ENCODE data around the gene DAD1. TPM values are rescaled to one million over a fixed set of nuclear protein-coding genes. Genes with fewer than 3 reads are reported as not detected.
A peak's percentile ranks its signal among the peaks of the same experiment; 100 is the strongest.
"Not testable (repeated sequence)": the region's sequence is repeated elsewhere in the genome, so short reads cannot be mapped to it uniquely, and the experiment has no call there.

The DAD1 gene
- total RNA-seq, 2 donors from 2014 or later, result 165 to 188 TPM

DNA sequence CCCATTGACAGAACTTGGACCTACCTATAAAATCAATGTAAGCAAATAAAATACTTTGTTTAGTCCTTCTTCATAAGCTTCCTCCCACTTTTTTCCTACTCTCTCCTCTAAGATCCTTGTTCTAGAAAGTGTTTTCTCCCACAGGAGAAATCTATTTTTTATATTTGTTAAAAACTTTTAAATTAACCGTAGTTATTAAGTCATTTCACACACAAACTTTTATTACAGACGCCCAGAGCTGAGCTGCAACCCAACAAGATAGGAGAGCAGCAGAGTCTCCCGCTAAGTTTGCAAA lies 27.7 kb downstream of the DAD1 start:
- ATAC-seq (replicated peaks in 1 of 2) (no peak), DNase-seq (no peak)
- Mint-ChIP-seq H3K27ac (peak overlapping the region; percentile 92), H3K36me3 (ENCODE audit: insufficient read depth in 2 of 2) (peaks cover 3 to 14% of the 10 kb centered on the region in 2 donors), H3K9me3 (no peaks in the 10 kb centered on the region), H3K4me3 (peak overlapping the region; percentile 74 to 91), H3K27me3 (ENCODE audit: low read depth) (no peaks in the 10 kb centered on the region), H3K4me1 (ENCODE audit: low read depth) (peaks cover 97% of the 10 kb centered on the region)

GRCh38 chr14:22560662-22561365 lies 28.2 kb downstream of the DAD1 start:
- Mint-ChIP-seq H3K27ac (peak overlapping the region; percentile 92), H3K36me3 (ENCODE audit: insufficient read depth in 2 of 2) (peaks cover 6 to 14% of the 10 kb centered on the region in 2 donors), H3K4me1 (ENCODE audit: low read depth) (peaks cover 97% of the 10 kb centered on the region), H3K4me3 (peak overlapping the region; percentile 74 to 91), H3K9me3 (no peaks in the 10 kb centered on the region), H3K27me3 (ENCODE audit: low read depth) (no peaks in the 10 kb centered on the region)
- ATAC-seq (replicated peaks in 1 of 2) (peak in 1 of 2 donors; percentile 1), DNase-seq (no peak)

DNA sequence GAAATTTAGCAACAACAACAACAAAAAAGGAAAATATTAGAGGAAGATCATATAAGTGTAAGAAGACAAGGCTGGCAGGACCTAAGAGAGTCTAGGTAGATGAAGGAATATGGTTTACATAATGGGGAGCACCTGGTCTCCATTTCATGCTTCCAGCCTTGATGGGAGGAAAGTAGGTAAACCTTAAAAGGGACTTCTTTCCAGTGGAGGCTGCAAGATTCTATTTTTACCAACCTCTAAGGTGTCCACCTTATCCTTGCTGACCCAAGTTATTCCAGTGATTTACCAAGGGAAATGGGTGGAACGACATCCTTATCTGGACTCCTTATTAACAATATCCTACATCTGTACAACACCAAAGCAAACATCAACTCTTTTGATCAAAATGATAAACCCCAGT lies 30.0 kb downstream of the DAD1 start:
- Mint-ChIP-seq H3K9me3 (no peaks in the 10 kb centered on the region), H3K36me3 (ENCODE audit: insufficient read depth in 2 of 2) (peaks cover 2 to 5% of the 10 kb centered on the region in 2 donors), H3K27ac (peak overlapping the region; percentile 99), H3K4me1 (ENCODE audit: low read depth) (peaks cover 95% of the 10 kb centered on the region), H3K4me3 (peak overlapping the region; percentile 91 to 94), H3K27me3 (ENCODE audit: low read depth) (no peaks in the 10 kb centered on the region)
- no peak for DNase-seq
- no peak for ATAC-seq (replicated peaks in 1 of 2)

GRCh38 chr14:22558221-22558913 lies 30.7 kb downstream of the DAD1 start:
- DNase-seq, result peak; percentile 85
- H3K4me1 Mint-ChIP-seq (ENCODE audit: low read depth), result peaks cover 95% of the 10 kb centered on the region
- no peaks in the 10 kb centered on the region for H3K9me3 Mint-ChIP-seq
- peak overlapping the region; percentile 91 to 94 for H3K4me3 Mint-ChIP-seq
- peaks cover 1 to 5% of the 10 kb centered on the region in 2 donors for H3K36me3 Mint-ChIP-seq (ENCODE audit: insufficient read depth in 2 of 2)
- no peaks in the 10 kb centered on the region for H3K27me3 Mint-ChIP-seq (ENCODE audit: low read depth)
- H3K27ac Mint-ChIP-seq, result peak overlapping the region; percentile 99
- peak; percentile 17 to 27 for ATAC-seq (replicated peaks in 1 of 2)

- Mint-ChIP-seq H3K4me3 (peak overlapping the region; percentile 91 to 94), H3K27me3 (ENCODE audit: low read depth) (no peaks in the 10 kb centered on the region), H3K4me1 (ENCODE audit: low read depth) (peaks cover 95% of the 10 kb centered on the region), H3K9me3 (no peaks in the 10 kb centered on the region), H3K27ac (peak overlapping the region; percentile 99), H3K36me3 (ENCODE audit: insufficient read depth in 2 of 2) (peaks cover under 1 to 6% of the 10 kb centered on the region in 2 donors)
- ATAC-seq (replicated peaks in 1 of 2), result no peak
- DNase-seq, result no peak
These were observed 31.2 kb downstream of the DAD1 start for GRCh38 chr14:22557846-22558220.

DNA sequence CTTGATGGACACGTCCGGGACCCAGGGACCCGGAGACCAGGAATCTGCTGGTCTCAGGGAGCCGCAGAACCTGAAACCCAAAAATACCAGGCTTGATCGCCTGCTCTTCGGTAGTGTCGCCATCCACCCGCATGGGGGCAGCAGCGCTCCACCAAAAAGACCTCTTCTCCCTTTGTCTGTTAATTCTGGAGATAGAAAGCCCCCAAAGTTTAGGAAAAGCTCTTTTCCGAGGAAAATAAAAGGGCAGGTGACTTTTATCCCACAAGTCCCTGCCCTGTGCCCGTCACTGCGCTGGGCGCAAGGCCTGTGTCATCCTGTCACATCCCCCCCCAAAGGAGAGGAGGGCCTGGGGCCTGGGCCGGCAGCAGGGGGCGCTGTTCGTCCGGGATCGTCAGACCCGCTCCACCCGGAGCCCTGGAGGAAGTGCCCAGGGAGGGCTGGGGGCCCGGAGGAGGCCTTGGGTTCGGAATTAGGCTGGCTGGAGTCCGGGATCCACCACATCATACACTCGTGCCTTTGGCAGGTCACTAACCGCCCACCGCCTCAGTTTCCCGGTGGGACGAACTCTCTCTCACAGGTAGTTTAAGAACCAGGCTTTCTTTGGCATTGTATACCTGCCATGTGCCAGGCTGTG lies 31.9 kb downstream of the DAD1 start:
- DNase-seq (peak; percentile 92 to 95), ATAC-seq (replicated peaks in 1 of 2) (peak; percentile 11 to 19)
- H3K27ac Mint-ChIP-seq, result peak overlapping the region; percentile 99
- H3K4me1 Mint-ChIP-seq (ENCODE audit: low read depth), result peaks cover 95% of the 10 kb centered on the region
- H3K9me3 Mint-ChIP-seq, result no peaks in the 10 kb centered on the region
- peaks cover 4 to 10% of the 10 kb centered on the region in 2 donors for H3K36me3 Mint-ChIP-seq (ENCODE audit: insufficient read depth in 2 of 2)
- no peaks in the 10 kb centered on the region for H3K27me3 Mint-ChIP-seq (ENCODE audit: low read depth)
- peak overlapping the region; percentile 91 to 94 for H3K4me3 Mint-ChIP-seq

- peak overlapping the region; percentile 100 for H3K27ac Mint-ChIP-seq
- no peaks in the 10 kb centered on the region for H3K27me3 Mint-ChIP-seq (ENCODE audit: low read depth)
- DNase-seq (peak; percentile 97 to 98), ATAC-seq (replicated peaks in 1 of 2) (peak; percentile 59 to 67)
- no peaks in the 10 kb centered on the region for H3K9me3 Mint-ChIP-seq
- H3K4me3 Mint-ChIP-seq, result peak overlapping the region; percentile 91 to 94
- peaks cover 95% of the 10 kb centered on the region for H3K4me1 Mint-ChIP-seq (ENCODE audit: low read depth)
- H3K36me3 Mint-ChIP-seq (ENCODE audit: insufficient read depth in 2 of 2), result peaks cover 12 to 16% of the 10 kb centered on the region in 2 donors
These were observed 32.7 kb downstream of the DAD1 start for GRCh38 chr14:22556021-22556989.

GRCh38 chr14:22555384-22556011 lies 33.5 kb downstream of the DAD1 start:
- DNase-seq (peak; percentile 72 to 78), ATAC-seq (replicated peaks in 1 of 2) (peak; percentile 33 to 39)
- Mint-ChIP-seq H3K9me3 (no peaks in the 10 kb centered on the region), H3K4me3 (peak overlapping the region; percentile 91 to 94), H3K4me1 (ENCODE audit: low read depth) (peaks cover 95% of the 10 kb centered on the region), H3K27me3 (ENCODE audit: low read depth) (no peaks in the 10 kb centered on the region), H3K27ac (peak overlapping the region; percentile 100), H3K36me3 (ENCODE audit: insufficient read depth in 2 of 2) (peaks cover 19 to 20% of the 10 kb centered on the region in 2 donors)

GRCh38 chr14:22554498-22555383 lies 34.3 kb downstream of the DAD1 start:
- Mint-ChIP-seq H3K36me3 (ENCODE audit: insufficient read depth in 2 of 2) (peaks cover 21 to 24% of the 10 kb centered on the region in 2 donors), H3K9me3 (no peaks in the 10 kb centered on the region)

DNA sequence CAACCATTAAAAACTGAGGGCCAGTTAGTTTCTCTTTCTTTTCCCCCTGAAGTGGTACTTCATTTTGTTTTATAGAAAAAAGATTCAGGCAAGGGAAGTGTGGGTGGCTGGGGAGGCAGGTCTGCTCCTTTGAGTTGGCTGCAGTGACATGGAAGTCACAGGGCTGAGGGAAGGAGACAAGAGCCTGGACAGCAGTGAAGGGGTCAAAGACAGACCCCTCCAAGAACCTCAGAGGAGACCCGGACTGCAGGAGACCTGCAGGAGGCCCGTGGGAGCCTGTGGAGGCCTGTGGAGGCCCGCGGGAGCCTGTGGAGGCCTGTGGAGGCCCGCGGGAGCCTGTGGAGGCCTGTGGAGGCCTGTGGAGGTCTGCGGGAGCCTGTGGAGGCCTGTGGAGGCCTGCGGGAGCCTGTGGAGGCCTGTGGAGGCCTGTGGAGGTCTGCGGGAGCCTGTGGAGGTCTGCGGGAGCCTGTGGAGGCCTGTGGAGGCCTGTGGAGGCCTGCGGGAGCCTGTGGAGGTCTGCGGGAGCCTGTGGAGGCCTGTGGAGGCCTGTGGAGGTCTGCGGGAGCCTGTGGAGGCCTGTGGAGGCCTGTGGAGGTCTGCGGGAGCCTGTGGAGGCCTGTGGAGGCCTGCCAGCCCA lies 35.0 kb downstream of the DAD1 start:
- Mint-ChIP-seq H3K36me3 (ENCODE audit: insufficient read depth in 2 of 2) (peaks cover 27 to 31% of the 10 kb centered on the region in 2 donors), H3K27ac (peak overlapping the region; percentile 97), H3K4me1 (ENCODE audit: low read depth) (peaks cover 94% of the 10 kb centered on the region), H3K4me3 (peak overlapping the region; percentile 91 to 94)
- ATAC-seq (replicated peaks in 1 of 2); H3K27me3 Mint-ChIP-seq (ENCODE audit: low read depth); H3K9me3 Mint-ChIP-seq; DNase-seq: not testable (repeated sequence)

More at GRCh38 chr14:22554498-22555383, 34.3 kb downstream of the DAD1 start:
- Mint-ChIP-seq H3K27me3 (ENCODE audit: low read depth) (no peaks in the 10 kb centered on the region), H3K4me1 (ENCODE audit: low read depth) (peaks cover 94% of the 10 kb centered on the region), H3K27ac (peak overlapping the region; percentile 100), H3K4me3 (peak overlapping the region; percentile 91 to 94)
- DNase-seq (peak in 1 of 2 donors; percentile 57), ATAC-seq (replicated peaks in 1 of 2) (no peak)

GRCh38 chr14:22553445-22553844 lies 35.6 kb downstream of the DAD1 start:
- H3K4me3 Mint-ChIP-seq, result peak overlapping the region; percentile 78 to 89
- peaks cover 30 to 35% of the 10 kb centered on the region in 2 donors for H3K36me3 Mint-ChIP-seq (ENCODE audit: insufficient read depth in 2 of 2)
- ATAC-seq (replicated peaks in 1 of 2) (no peak), DNase-seq (no peak)
- H3K9me3 Mint-ChIP-seq, result no peaks in the 10 kb centered on the region
- peaks cover 94% of the 10 kb centered on the region for H3K4me1 Mint-ChIP-seq (ENCODE audit: low read depth)
- peak overlapping the region; percentile 97 for H3K27ac Mint-ChIP-seq
- H3K27me3 Mint-ChIP-seq (ENCODE audit: low read depth), result no peaks in the 10 kb centered on the region

Measured in activated T-cell treated with anti-CD3 and anti-CD28 coated beads, Interleukin-2, amount 50 U/mL, for 72 hours (primary cell).